EH (cell line): ENCODE results near the gene MTG1.

Experiments used
- DNase-seq: peaks from one replicate; pipeline ENCODE4 v3.0.0-alpha.2; 2015; ENCODE audit warnings: low read depth

Gene MTG1

GRCh38 chr10:133394064-133394663, at the start of gene MTG1:
Gene MTG1 (plus strand): TSS chr10:133394157. CDS start chr10:133394221, 64 bp downstream.
- peak; percentile 92 for DNase-seq

- DNase-seq, result no peak
Measured at GRCh38 chr10:133344236-133344635, 49.7 kb upstream of the MTG1 start.

GRCh38 chr10:133346413-133346812, 47.5 kb upstream of the MTG1 start:
- no peak for DNase-seq

- no peak for DNase-seq
Measured at GRCh38 chr10:133347710-133348517, 46.0 kb upstream of the MTG1 start.

- no peak for DNase-seq
Measured at GRCh38 chr10:133349160-133349568, 44.8 kb upstream of the MTG1 start.

GRCh38 chr10:133349577-133350011, 44.4 kb upstream of the MTG1 start:
- DNase-seq, result no peak

- no peak for DNase-seq
Measured at GRCh38 chr10:133350283-133350949, 43.5 kb upstream of the MTG1 start.

GRCh38 chr10:133350950-133351329, 43.0 kb upstream of the MTG1 start:
- DNase-seq, result no peak

- DNase-seq, result no peak
Measured at GRCh38 chr10:133351408-133352318, 42.3 kb upstream of the MTG1 start.

GRCh38 chr10:133353202-133353959, 40.6 kb upstream of the MTG1 start:
- no peak for DNase-seq

- no peak for DNase-seq
Measured at GRCh38 chr10:133353988-133354605, 39.9 kb upstream of the MTG1 start.

- DNase-seq, result no peak
Measured at GRCh38 chr10:133354672-133355240, 39.2 kb upstream of the MTG1 start.

- DNase-seq, result no peak
Measured at GRCh38 chr10:133355266-133355665, 38.7 kb upstream of the MTG1 start.

- no peak for DNase-seq
Measured at GRCh38 chr10:133355991-133356390, 38.0 kb upstream of the MTG1 start.

- no peak for DNase-seq
Measured at GRCh38 chr10:133356549-133357284, 37.2 kb upstream of the MTG1 start.

- DNase-seq, result peak; percentile 69
Measured at GRCh38 chr10:133357285-133358161, 36.4 kb upstream of the MTG1 start, which contains the start of gene FUOM. Gene FUOM (minus strand): TSS chr10:133358019. CDS start chr10:133358007, 12 bp downstream.

- DNase-seq, result no peak
Measured at GRCh38 chr10:133358162-133358924, 35.6 kb upstream of the MTG1 start.

GRCh38 chr10:133358925-133359310, 35.0 kb upstream of the MTG1 start:
- no peak for DNase-seq
